GM18520 (cell line): ENCODE results near the gene RTL5.

Experiments
- ATAC-seq: cut with Tn5 transposase; IDR thresholded peaks from one replicate; pipeline ENCODE4 v1.9.1; 2021; ENCODE audit not compliant: unreplicated experiment

RTL5 gene

GRCh38 chrX:72079607-72080006, 52.1 kb downstream of the RTL5 start:
- ATAC-seq, result no peak

DNA sequence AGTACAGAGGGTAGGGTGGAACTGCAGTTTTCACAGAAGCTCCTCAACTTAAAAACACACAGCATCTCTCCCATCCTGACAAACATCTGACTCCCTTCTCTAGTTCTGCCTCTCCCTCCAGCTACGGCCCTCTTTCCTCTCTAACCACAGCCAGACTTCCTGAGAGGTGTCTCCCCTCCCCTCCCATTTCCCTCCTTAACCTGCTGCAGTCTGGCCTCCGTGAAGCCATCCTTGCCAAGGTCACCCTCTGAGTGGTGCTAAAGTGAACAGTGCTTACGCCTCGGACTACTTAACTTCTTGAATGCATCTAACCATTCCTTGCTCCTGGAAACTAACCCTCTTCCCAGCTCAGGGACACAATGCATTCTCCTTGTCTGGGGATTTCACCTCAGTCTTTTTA, 53.3 kb downstream of the RTL5 start:
- no peak for ATAC-seq
